Esophagus muscularis mucosa (tissue), 3 donors: ENCODE data around the gene LIMS1.

Experiments used
- CTCF ChIP-seq, 3 experiments: fragments of 200-600 bp in 2 of 3; fragments of 450-650 bp in 1 of 3; sonication (generic) in 2 of 3; IDR thresholded peaks; one replicate each; pipeline ENCODE4 v1.5.1; 2017 to 2019; ENCODE audit warnings: antibody characterized with exemption in 3 of 3, mild to moderate bottlenecking in 2 of 3, moderate library complexity in 1 of 3
- POLR2AphosphoS5 ChIP-seq, 2 donors: sonication (generic); formaldehyde crosslinking; IDR thresholded peaks; one replicate each; pipeline ENCODE4 v1.6.1; 2017; ENCODE audit warnings: antibody characterized with exemption in 2 of 2

DNA sequence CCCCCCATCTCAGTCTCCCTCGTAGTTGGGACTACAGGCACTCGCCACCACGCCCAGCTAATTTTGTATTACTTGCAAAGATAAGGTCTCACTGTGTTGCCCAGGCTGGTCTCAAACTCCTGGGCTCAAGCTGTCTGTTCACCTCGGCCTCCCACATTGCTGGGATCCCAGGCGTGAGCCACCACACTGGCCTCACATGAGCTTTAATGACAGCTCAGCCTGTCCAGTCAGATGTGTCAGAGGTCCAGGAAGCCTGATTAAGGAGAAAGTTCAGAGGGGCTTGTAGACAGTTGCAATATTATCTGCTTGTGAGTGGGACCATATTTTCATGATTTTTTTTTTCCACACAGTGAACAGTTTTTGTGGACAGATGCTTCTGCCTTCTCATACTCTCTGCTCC lies 82.0 kb downstream of the LIMS1 start:
- TF ChIP-seq POLR2AphosphoS5 (IDR thresholded peaks at IDR 0.05) (no peak), CTCF (IDR thresholded peaks at IDR 0.05) (no peak)
